GM18505 (cell line): ENCODE data around the gene DYNC1H1.

Experiments used
- ATAC-seq: cut with Tn5 transposase; IDR thresholded peaks from one replicate; pipeline ENCODE4 v1.9.1; 2021; ENCODE audit not compliant: unreplicated experiment
- POLR2A ChIP-seq: IDR thresholded peaks from 4 replicates; pipeline ENCODE4 v1.6.1; 2011; ENCODE audit warnings: borderline replicate concordance; ENCODE audit not compliant: insufficient read depth, insufficient read length; ENCODE audit errors: extremely low read depth

DYNC1H1 gene

DNA sequence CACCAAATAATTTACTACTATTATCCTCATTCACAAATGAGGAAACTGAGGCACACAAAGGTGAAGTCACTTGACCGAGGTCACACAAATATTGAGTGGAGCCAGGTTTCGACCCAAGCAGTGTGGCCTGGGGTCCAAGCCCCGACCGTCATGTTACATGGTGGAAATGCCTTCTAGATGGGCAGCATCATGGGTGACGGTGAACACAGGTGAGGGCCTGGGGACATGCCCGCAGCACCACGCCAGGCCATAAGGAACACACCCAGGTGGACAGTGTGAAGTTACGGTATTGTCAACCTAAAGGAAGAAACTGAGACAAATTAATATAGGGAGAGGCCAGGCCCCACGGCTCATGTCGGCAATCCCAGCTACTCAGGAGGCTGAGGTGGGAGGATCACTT, 35.3 kb upstream of the DYNC1H1 start:
- no peak for TF ChIP-seq POLR2A

DNA sequence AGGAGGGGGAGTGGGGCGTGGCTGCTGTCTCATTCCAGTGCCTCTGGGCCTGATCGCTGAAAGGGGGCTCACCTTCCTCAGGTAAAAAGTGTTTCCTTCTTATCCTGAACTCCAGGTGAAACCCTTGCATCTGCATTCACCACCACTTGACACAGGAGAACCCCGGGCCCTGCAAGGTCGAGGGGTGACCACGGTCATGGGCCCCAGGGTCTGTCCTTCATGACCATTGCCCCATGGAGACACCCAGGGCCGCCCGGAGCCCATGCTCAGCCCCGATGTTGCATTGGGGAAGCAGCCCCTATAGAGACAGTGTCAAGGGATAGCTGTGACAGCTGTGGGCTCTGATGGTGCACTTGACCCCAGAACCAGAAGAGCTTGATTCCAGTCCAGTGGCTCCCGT, 34.4 kb upstream of the DYNC1H1 start:
- ATAC-seq, result no peak
- no peak for TF ChIP-seq POLR2A

More for the DNA sequence above, 35.3 kb upstream of the DYNC1H1 start:
- ATAC-seq, result no peak

DNA sequence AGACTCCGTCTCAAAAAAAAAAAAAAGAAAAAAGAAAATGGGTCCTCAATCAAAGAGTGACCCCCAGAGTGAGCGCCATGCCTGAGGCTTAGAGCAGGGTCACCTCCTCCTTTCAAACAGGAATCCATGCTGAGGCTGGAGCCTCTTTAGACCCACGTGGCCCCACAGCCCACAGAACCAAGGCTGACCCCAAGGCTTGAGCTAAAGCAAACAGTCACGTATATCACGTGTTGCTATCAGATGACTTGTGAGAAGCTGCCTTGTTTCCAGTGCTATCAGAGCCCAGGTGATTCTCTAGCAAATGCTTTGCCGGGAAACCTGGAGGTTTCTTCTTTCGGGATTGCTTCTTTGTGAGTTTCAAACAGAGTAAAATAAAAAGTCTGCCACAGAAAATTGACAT, 31.7 kb upstream of the DYNC1H1 start:
- no peak for ATAC-seq
- no peak for TF ChIP-seq POLR2A

- no peak for ATAC-seq
- no peak for TF ChIP-seq POLR2A
Measured at GRCh38 chr14:101933209-101933608, 31.2 kb upstream of the DYNC1H1 start.

DNA sequence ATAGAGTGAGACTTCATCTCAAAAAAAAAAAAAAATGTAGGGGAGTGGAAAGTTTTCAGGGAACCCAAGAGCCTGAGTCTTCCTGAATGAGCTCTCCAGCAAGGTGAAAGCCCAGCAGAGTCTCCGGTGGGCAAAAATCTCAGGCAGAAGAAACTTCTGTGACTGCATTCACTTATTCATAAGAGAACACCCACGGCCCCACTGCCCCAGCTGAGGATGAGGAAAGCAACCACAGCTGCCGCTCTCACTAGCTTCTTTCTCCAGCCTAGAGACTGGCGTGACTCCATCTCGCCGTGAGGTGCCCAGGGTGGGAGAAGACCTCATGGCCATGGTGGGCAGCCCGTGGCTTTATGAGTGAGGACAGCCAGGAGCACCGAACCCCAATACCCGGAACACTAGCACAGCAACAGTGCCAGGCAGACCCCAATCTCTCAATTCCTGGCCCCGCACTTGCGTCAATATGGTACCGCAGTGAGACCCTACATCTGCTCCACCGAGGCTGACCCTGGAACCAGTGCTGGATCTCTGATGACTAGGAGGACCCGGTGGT, 29.7 kb upstream of the DYNC1H1 start:
- no peak for ATAC-seq
- no peak for TF ChIP-seq POLR2A

DNA sequence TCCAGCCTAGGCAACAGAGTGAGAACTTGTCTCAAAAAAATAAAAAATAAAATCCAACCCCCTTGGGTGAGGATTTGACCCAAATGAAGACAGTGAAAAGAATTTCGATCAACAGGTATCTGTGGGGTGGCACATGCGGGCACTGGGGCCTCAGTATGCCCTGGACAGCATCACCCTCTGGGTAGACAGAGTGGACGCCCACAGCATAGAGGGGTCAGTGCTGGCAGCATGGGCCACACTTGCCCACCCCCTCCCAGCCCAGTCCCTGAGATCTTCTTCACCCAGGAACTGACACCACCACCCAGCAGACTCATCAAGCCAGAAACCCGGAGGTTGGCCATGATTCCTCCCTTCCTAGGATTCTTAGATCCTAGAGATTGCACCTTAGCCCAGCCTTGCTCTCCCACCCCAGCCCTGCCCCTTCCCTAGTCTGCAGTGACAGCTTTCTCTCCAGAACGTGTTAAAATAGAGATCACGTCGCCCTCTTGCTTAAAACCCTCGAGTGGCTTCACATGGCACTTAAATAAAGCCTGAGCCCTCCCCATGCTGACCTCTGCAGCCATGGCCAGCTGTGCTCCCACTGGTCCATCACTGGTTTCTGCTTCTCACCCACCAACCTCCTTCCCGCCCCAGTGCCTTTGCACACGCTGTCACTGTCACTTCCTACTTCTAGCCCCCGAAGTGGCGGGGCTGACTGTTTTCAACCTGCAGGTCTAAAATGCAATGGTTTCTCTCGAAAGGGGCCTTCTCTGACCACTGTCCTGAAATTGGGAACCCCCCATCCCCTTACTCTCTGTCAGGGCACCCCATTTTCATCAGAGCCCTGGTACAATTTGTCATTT, 26.2 kb upstream of the DYNC1H1 start:
- TF ChIP-seq POLR2A, result no peak
- ATAC-seq, result no peak

- ATAC-seq, result no peak
- TF ChIP-seq POLR2A, result no peak
Measured at GRCh38 chr14:101939646-101940170, 24.7 kb upstream of the DYNC1H1 start.

DNA sequence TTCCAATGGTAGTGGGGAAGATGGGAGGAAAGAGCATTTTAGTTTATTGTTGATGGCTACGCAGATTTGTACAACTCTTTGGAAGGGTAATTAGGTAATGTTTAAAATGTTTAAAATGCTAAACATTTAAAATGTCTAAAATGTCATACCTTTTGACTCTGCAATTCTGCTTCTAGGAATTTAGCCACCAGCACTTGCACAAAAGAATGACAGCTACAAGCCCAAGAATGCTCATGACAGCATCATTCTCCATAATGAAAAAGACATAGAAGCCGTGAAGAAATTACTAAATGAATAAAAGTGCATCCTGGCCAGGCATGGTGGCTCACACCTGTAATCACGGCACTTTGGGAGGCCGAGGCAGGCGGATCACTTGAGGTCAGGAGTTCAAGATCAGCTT, 19.9 kb upstream of the DYNC1H1 start:
- ATAC-seq, result no peak
- no peak for TF ChIP-seq POLR2A

DNA sequence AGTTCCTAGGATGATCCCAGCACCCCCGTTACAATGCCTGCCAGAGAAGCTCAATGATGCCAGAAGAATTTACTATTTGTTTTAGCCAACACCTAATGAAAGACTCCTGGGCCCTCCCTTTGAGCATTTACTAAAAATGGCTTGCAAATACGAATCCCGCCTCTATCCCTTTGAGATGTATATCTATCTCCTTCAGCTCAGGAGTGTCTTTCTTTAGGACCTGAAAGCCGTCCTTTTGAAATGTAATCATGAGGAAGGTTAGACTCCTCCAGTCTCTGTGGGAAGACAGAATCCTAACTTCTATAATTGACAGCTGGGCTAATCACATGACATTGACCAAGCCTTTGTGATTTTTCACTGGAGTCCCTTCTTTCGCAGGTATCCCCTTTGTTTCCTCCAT, 19.2 kb upstream of the DYNC1H1 start:
- no peak for TF ChIP-seq POLR2A
- ATAC-seq, result no peak

GRCh38 chr14:101947577-101947903, 16.8 kb upstream of the DYNC1H1 start:
- peak; percentile 6 for ATAC-seq
- TF ChIP-seq POLR2A, result no peak

DNA sequence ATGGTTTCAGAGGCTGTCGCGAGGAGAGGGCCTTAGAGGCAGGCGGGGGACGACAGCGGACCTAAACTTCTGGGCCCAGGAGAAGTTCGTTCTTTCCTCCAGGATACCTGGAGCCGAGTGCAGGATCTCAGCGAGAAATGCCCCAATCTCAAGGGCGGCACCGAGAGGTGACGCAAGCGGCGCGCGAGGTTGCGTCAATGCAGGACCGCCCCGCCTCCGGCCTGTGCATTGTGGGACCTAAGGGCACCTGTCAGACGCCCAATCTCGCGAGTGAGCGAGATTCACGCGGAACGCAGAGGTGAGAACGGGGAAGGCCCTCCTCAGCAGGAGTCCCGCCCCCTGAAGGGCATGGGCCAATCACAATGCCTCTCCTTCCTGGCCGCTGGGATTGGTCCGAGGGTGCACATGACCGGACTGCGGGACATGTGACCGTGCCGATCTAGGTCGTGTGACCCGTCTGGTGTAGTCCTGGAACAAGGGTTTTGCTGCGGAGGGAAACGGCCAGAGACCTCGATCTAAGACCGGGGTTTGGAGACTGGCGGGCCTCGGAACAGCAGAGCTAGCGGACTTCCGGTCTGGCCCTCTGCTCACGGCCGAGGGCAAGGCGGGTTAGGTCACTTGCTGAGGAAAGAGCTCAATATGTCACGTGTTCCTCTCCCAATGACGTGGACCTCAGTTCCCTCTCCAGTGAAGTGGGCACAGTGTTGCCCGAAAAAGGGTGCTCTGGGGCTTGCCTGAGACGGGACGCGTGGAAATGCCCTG, 16.3 kb upstream of the DYNC1H1 start:
- TF ChIP-seq POLR2A, result peak; percentile 96
- ATAC-seq, result peak; percentile 97

GRCh38 chr14:101948666-101949216, 15.6 kb upstream of the DYNC1H1 start:
- no peak for TF ChIP-seq POLR2A
- no peak for ATAC-seq

DNA sequence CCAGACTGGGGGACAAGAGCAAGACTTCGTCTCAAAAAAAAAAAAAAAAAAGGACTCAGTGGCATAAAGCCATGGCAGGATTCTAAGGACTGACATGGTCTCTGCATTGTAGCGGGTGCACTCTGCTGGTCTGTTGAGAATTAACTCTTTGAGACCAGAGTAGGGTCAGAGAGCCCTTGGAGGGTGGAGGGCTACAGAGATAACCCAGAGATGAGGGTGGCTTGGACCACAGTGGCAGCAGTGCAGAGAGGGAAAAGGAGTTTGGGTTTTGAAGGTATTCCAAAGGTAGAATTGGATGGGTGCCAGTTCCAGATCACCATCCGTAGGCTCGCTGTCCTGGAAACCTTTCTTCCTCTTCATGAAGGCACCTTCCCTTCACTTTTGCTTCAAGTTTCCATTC, 14.3 kb upstream of the DYNC1H1 start:
- no peak for TF ChIP-seq POLR2A
- ATAC-seq, result no peak

- no peak for TF ChIP-seq POLR2A
- ATAC-seq, result no peak
Measured at GRCh38 chr14:101950516-101951215, 13.7 kb upstream of the DYNC1H1 start.

DNA sequence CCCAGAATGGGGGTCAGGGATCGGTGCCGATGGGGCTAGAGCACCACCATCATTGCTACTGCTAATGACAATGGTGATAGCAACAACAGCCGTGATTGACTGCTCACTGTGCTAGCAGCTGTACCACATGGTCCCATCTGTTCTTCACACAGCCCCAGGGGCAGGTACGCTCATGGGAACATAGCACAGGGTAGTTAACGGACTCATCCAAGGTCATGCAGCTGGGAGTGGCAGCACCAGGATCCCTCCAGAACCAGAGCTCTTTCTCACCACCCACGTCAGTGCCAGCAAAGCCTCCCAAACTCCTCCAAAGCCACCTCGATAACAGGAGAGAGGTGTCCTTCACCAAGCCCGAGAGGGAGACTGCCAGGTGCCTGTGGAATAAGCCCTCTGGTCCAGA, 11.2 kb upstream of the DYNC1H1 start:
- no peak for TF ChIP-seq POLR2A
- ATAC-seq, result no peak
